A549 (cell line): ENCODE data around the gene MIA.

Source experiments
- CBX2 ChIP-seq: fragments of 200-600 bp; sonication (generic); IDR thresholded peaks from 2 replicates; pipeline ENCODE4 v1.6.1; 2016; ENCODE audit warnings: low read depth, mild to moderate bottlenecking, borderline replicate concordance
- CTCF ChIP-seq: fragments of >200 bp; sonication (Bioruptor Twin); formaldehyde crosslinking; IDR thresholded peaks from 3 replicates; pipeline ENCODE4 v1.5.1; 2016
- EP300 ChIP-seq, 2 experiments: fragments of >200 bp; sonication (Bioruptor Twin); formaldehyde crosslinking; IDR thresholded peaks; 2 replicates in 1 of 2; 3 replicates in 1 of 2; pipeline ENCODE4 v1.6.1; 2016 to 2017
- POLR2A ChIP-seq: IDR thresholded peaks from 2 replicates; pipeline ENCODE4 v1.6.1; 2012; ENCODE audit warnings: mild to moderate bottlenecking, low read length
- RAD21 ChIP-seq, 2 experiments: fragments of >200 bp in 1 of 2; sonication (Bioruptor Twin) in 1 of 2; formaldehyde crosslinking in 1 of 2; IDR thresholded peaks in 1 of 2; conservative IDR thresholded peaks in 1 of 2; 2 replicates in 1 of 2; 3 replicates in 1 of 2; pipeline ENCODE4 v1.6.1; 2012 to 2018; ENCODE audit warnings: inconsistent platforms in 1 of 2
- RFX5 ChIP-seq: fragments of 450-650 bp; IDR thresholded peaks from 2 replicates; pipeline ENCODE4 v1.7.1; 2014; ENCODE audit warnings: antibody characterized with exemption, mild to moderate bottlenecking, moderate library complexity
- TF ChIP-seq, protein P1 (sequence below): fragments of 200-600 bp; sonication (generic); IDR thresholded peaks from 2 replicates; pipeline ENCODE4 v1.6.1; 2016; ENCODE audit warnings: antibody characterized with exemption, mild to moderate bottlenecking, moderate library complexity

- no peak for TF ChIP-seq RFX5
- TF ChIP-seq, protein P1, sequence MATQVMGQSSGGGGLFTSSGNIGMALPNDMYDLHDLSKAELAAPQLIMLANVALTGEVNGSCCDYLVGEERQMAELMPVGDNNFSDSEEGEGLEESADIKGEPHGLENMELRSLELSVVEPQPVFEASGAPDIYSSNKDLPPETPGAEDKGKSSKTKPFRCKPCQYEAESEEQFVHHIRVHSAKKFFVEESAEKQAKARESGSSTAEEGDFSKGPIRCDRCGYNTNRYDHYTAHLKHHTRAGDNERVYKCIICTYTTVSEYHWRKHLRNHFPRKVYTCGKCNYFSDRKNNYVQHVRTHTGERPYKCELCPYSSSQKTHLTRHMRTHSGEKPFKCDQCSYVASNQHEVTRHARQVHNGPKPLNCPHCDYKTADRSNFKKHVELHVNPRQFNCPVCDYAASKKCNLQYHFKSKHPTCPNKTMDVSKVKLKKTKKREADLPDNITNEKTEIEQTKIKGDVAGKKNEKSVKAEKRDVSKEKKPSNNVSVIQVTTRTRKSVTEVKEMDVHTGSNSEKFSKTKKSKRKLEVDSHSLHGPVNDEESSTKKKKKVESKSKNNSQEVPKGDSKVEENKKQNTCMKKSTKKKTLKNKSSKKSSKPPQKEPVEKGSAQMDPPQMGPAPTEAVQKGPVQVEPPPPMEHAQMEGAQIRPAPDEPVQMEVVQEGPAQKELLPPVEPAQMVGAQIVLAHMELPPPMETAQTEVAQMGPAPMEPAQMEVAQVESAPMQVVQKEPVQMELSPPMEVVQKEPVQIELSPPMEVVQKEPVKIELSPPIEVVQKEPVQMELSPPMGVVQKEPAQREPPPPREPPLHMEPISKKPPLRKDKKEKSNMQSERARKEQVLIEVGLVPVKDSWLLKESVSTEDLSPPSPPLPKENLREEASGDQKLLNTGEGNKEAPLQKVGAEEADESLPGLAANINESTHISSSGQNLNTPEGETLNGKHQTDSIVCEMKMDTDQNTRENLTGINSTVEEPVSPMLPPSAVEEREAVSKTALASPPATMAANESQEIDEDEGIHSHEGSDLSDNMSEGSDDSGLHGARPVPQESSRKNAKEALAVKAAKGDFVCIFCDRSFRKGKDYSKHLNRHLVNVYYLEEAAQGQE: no peak
- TF ChIP-seq CTCF: no peak
- no peak for TF ChIP-seq EP300 (IDR thresholded peaks at IDR 0.05)
- TF ChIP-seq POLR2A: no peak
- TF ChIP-seq CBX2: no peak
- no peak for TF ChIP-seq RAD21 (conservative IDR thresholded peaks at IDR 0.05 in 1 of 2, IDR thresholded peaks at IDR 0.05 in 1 of 2)
These were observed 5.8 kb downstream of the MIA start for GRCh38 chr19:40781140-40781539.
